Measurements from ENCODE around the gene TRAPPC3. TPM values are rescaled to one million over a fixed set of nuclear protein-coding genes. Genes with fewer than 3 reads are reported as not detected.

The TRAPPC3 gene
- total and polyA plus RNA-seq, 7 donors, result 34.8 to 91.8 (median 43.8) TPM

- ATAC-seq (no peak), DNase-seq (no peak)
- Histone ChIP-seq H3K36me3 (ENCODE audit: insufficient read depth in 1 of 2, low read depth in 1 of 2) (peaks cover 6 to 35% of the 10 kb centered on the region in 2 donors), H3K27ac (peak overlapping the region; percentile 50), H3K4me3 (no peak overlapping the region), H3K9me3 (no peaks in the 10 kb centered on the region), H3K4me1 (peaks cover 19% of the 10 kb centered on the region), H3K27me3 (ENCODE audit: insufficient read depth in 3 of 3, low read length in 2 of 3) (no peaks in the 10 kb centered on the region)
- intact Hi-C loops (cut with DNase I), result no loop called here
- no peak for TF ChIP-seq CTCF (IDR thresholded peaks at IDR 0.05)
- 28 to 69% (median 40%) methylated on average over 2 of the region's 2 CpGs for WGBS, 3 donors
Measured at GRCh38 chr1:36183309-36183856, 34.1 kb upstream of the TRAPPC3 start.

DNA sequence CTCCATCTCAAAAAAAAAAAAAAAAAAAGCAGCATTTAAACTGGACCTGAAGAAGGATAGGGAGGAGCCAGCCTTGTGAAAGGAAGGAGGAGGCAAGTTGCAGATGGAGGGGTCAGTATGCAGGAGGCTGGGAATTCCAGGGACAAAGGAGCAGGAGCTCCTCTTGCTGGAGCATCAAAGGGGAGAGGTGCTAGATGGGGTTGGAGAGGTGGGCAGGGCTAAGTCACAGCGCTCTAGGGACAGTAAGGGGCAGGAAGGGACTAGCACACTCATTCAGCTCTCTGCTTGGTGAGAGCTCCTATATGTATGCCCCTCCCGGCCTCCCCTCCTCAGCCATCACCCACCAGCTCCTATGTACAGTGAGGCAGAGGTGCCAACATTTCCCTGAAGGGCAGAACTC lies 33.4 kb upstream of the TRAPPC3 start:
- ATAC-seq, result peak; percentile 5 to 23 (median 10)
- intact Hi-C loops (cut with DNase I), result no loop called here
- H3K9me3 ChIP-seq, result no peaks in the 10 kb centered on the region
- peaks cover 13% of the 10 kb centered on the region for H3K4me1 ChIP-seq
- H3K36me3 ChIP-seq (ENCODE audit: insufficient read depth in 1 of 2, low read depth in 1 of 2), result peaks cover 6 to 42% of the 10 kb centered on the region in 2 donors
- H3K4me3 ChIP-seq, result no peak overlapping the region
- H3K27me3 ChIP-seq (ENCODE audit: insufficient read depth in 3 of 3, low read length in 2 of 3), result no peaks in the 10 kb centered on the region
- peak overlapping the region; percentile 50 for H3K27ac ChIP-seq
- TF ChIP-seq CTCF (IDR thresholded peaks at IDR 0.05), result no peak
- DNase-seq, result no peak
- WGBS, 3 donors, result 61 to 63% (median 62%) methylated on average over 2 of the region's 2 CpGs

DNA sequence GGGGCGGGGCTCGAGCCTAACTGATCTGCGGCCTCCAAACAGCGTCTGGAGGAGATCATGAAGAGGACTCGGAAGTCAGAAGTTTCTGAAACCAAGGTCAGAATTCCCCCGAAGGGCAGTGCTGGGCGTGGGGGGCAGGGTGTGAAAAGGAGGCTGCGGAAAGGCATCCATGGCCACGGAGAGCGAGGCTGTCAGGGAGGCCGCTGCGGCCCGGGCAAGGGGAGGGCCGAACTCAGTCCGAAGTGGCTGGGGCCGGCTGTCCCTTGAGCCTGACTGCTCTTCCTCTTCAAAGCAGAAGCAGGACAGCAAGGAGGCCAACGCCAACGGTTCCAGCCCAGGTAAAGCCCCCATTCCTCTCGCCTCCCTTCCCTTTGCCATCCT lies 29.9 kb upstream of the TRAPPC3 start:
- Histone ChIP-seq H3K4me1 (peaks cover 39% of the 10 kb centered on the region), H3K27me3 (ENCODE audit: insufficient read depth in 3 of 3, low read length in 2 of 3) (no peaks in the 10 kb centered on the region), H3K9me3 (no peaks in the 10 kb centered on the region), H3K4me3 (no peak overlapping the region), H3K27ac (no peak overlapping the region), H3K36me3 (ENCODE audit: insufficient read depth in 1 of 2, low read depth in 1 of 2) (peaks cover 6 to 77% of the 10 kb centered on the region in 2 donors)
- WGBS, 3 donors, result 90 to 91% (median 90%) methylated on average over 19 of the region's 19 CpGs
- no peak for TF ChIP-seq CTCF (IDR thresholded peaks at IDR 0.05)
- ATAC-seq (no peak), DNase-seq (no peak)
- intact Hi-C loops (cut with DNase I), result no loop called here

- H3K4me3 ChIP-seq, result no peak overlapping the region
- WGBS, 3 donors, result 82 to 89% (median 83%) methylated on average over 59 to 62 of the region's 62 CpGs
- peaks cover 45% of the 10 kb centered on the region for H3K4me1 ChIP-seq
- DNase-seq (no peak), ATAC-seq (no peak)
- no peaks in the 10 kb centered on the region for H3K9me3 ChIP-seq
- peak overlapping the region; percentile 41 for H3K27ac ChIP-seq
- no peak for TF ChIP-seq CTCF (IDR thresholded peaks at IDR 0.05)
- H3K27me3 ChIP-seq (ENCODE audit: insufficient read depth in 3 of 3, low read length in 2 of 3), result no peaks in the 10 kb centered on the region
- intact Hi-C loops (cut with DNase I), result no loop called here
- peaks cover 6 to 83% of the 10 kb centered on the region in 2 donors for H3K36me3 ChIP-seq (ENCODE audit: insufficient read depth in 1 of 2, low read depth in 1 of 2)
Measured at GRCh38 chr1:36178471-36179219, 29.4 kb upstream of the TRAPPC3 start.
